WTC11 (cell line): ENCODE data around the gene C6orf120.
A peak's percentile ranks its signal among the peaks of the same experiment; 100 is the strongest.

Source experiments
- ELF4 ChIP-seq: sonication (generic); formaldehyde crosslinking; IDR thresholded peaks from 2 replicates; pipeline ENCODE4 v1.8.1; 2022; ENCODE audit warnings: low read depth, mild to moderate bottlenecking, moderate library complexity, missing genetic modification reagents
- ETV6 ChIP-seq: sonication (generic); formaldehyde crosslinking; IDR thresholded peaks from 2 replicates; pipeline ENCODE4 v1.8.1; 2022; ENCODE audit warnings: mild to moderate bottlenecking, missing genetic modification reagents
- FOXJ3 ChIP-seq: sonication (generic); formaldehyde crosslinking; IDR thresholded peaks from 2 replicates; pipeline ENCODE4 v1.9.0; 2021; ENCODE audit warnings: missing genetic modification reagents, mild to moderate bottlenecking, borderline replicate concordance
- NFE2L1 ChIP-seq: sonication (generic); formaldehyde crosslinking; IDR thresholded peaks from 2 replicates; pipeline ENCODE4 v1.8.1; 2023; ENCODE audit warnings: missing genetic modification reagents
- NR3C1 ChIP-seq: sonication (generic); formaldehyde crosslinking; conservative IDR thresholded peaks from 2 replicates; pipeline ENCODE4 v1.8.1; 2023; ENCODE audit warnings: low read depth, mild to moderate bottlenecking, missing genetic modification reagents
- TCF7 ChIP-seq: sonication (generic); formaldehyde crosslinking; IDR thresholded peaks from 2 replicates; pipeline ENCODE4 v1.8.0; 2022; ENCODE audit warnings: mild to moderate bottlenecking, low read depth, missing genetic modification reagents, moderate library complexity
- TEAD4 ChIP-seq: sonication (generic); formaldehyde crosslinking; IDR thresholded peaks from 2 replicates; pipeline ENCODE4 v1.8.0; 2022; ENCODE audit warnings: mild to moderate bottlenecking, missing genetic modification reagents
- TP53 ChIP-seq: sonication (generic); formaldehyde crosslinking; IDR thresholded peaks from 2 replicates; pipeline ENCODE4 v1.8.1; 2023; ENCODE audit warnings: mild to moderate bottlenecking, missing genetic modification reagents
- ZNF138 ChIP-seq: sonication (generic); formaldehyde crosslinking; conservative IDR thresholded peaks from 2 replicates; pipeline ENCODE4 v1.8.1; 2022; ENCODE audit warnings: mild to moderate bottlenecking, moderate library complexity, missing genetic modification reagents
- ZNF512 ChIP-seq: sonication (generic); formaldehyde crosslinking; IDR thresholded peaks from 2 replicates; pipeline ENCODE4 v1.8.1; 2022; ENCODE audit warnings: missing genetic modification reagents, borderline replicate concordance
- TF ChIP-seq, protein P1 (sequence below): fragments of 200-600 bp; IDR thresholded peaks from 2 replicates; pipeline ENCODE4 v1.8.0; 2022; ENCODE audit warnings: antibody characterized with exemption
- TF ChIP-seq, protein P2 (sequence below): sonication (generic); formaldehyde crosslinking; IDR thresholded peaks from 2 replicates; pipeline ENCODE4 v1.8.1; 2022; ENCODE audit warnings: mild to moderate bottlenecking, moderate library complexity, missing genetic modification reagents

DNA sequence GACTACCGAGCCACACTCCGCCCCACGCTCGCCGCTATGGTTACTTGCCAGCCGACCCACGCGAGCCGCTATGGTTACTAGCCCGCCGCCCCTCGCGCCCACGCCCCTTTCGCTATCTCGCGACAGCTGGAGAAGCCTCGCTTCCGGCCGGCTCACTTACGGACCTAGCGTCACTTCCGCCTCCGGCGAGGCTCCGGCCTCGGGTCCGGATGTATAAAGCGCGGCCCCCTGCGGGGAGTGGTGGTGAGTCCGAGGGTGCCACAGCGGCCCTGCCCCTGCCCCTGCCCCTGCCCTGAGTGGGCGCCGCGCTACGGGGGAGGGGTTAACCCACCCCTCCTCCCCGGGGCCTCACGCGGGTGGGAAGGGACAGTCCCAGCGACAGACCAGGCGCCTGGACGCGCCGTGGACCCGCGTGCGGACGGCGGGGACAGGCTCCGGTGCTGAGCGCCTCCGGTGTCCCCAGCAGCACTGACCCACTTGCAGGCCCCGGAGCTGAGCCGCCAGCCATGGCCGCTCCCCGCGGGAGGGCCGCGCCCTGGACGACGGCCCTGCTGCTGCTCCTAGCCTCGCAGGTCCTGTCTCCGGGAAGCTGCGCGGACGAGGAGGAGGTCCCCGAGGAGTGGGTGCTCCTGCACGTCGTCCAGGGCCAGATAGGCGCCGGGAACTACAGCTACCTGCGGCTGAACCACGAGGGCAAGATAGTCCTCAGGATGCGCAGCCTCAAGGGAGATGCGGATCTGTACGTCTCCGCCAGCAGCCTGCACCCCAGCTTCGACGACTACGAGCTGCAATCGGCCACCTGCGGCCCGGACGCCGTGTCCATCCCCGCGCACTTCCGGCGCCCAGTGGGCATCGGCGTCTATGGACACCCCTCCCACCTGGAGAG lies at the start of gene C6orf120, which contains the start of gene WDR27:
- TF ChIP-seq, protein P1, sequence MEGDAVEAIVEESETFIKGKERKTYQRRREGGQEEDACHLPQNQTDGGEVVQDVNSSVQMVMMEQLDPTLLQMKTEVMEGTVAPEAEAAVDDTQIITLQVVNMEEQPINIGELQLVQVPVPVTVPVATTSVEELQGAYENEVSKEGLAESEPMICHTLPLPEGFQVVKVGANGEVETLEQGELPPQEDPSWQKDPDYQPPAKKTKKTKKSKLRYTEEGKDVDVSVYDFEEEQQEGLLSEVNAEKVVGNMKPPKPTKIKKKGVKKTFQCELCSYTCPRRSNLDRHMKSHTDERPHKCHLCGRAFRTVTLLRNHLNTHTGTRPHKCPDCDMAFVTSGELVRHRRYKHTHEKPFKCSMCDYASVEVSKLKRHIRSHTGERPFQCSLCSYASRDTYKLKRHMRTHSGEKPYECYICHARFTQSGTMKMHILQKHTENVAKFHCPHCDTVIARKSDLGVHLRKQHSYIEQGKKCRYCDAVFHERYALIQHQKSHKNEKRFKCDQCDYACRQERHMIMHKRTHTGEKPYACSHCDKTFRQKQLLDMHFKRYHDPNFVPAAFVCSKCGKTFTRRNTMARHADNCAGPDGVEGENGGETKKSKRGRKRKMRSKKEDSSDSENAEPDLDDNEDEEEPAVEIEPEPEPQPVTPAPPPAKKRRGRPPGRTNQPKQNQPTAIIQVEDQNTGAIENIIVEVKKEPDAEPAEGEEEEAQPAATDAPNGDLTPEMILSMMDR: no peak
- TF ChIP-seq NFE2L1 (CRISPR knock-in tag) (no peak), NR3C1 (no peak), ELF4 (0 out of 2 replicates have a peak, but pooled peaks have one; percentile 59), ETV6 (peak; percentile 37; the same call in 1 of the 2 replicates), ZNF512 (no peak), FOXJ3 (CRISPR knock-in tag) (no peak), TCF7 (CRISPR knock-in tag) (no peak), ZNF138 (no peak), TP53 (CRISPR knock-in tag) (no peak), TEAD4 (CRISPR knock-in tag) (no peak)
- TF ChIP-seq, protein P2, sequence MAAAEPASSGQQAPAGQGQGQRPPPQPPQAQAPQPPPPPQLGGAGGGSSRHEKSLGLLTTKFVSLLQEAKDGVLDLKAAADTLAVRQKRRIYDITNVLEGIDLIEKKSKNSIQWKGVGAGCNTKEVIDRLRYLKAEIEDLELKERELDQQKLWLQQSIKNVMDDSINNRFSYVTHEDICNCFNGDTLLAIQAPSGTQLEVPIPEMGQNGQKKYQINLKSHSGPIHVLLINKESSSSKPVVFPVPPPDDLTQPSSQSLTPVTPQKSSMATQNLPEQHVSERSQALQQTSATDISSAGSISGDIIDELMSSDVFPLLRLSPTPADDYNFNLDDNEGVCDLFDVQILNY (CRISPR knock-in tag): no peak
